ENCODE results near the gene TNFSF4.
"Not testable (repeated sequence)": the region's sequence is repeated elsewhere in the genome, so short reads cannot be mapped to it uniquely, and the experiment has no call there.

TNFSF4 gene

DNA sequence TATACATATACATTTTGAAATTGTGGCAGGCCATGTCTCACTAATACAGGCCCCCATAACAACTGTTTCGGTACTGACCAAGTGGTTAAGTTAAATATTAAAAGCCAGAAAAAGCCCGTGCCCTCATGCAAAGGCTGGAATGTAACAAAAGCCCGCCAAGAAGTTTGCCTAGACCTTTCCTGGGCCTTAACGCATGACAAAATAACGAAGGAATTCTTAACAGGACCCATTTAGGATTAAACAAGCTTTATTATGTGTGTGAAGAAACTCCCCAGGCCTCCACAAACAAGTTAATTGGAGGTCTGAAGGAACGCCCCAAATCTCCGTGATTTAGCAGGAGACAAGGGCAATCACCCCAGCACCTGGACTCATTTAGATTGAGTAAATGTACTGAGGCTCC lies 42.4 kb downstream of the TNFSF4 start:
- H3K4me3 ChIP-seq (replicated peaks; ENCODE audit: low read depth, low read length), result no peak overlapping the region
- TF ChIP-seq, protein P1, sequence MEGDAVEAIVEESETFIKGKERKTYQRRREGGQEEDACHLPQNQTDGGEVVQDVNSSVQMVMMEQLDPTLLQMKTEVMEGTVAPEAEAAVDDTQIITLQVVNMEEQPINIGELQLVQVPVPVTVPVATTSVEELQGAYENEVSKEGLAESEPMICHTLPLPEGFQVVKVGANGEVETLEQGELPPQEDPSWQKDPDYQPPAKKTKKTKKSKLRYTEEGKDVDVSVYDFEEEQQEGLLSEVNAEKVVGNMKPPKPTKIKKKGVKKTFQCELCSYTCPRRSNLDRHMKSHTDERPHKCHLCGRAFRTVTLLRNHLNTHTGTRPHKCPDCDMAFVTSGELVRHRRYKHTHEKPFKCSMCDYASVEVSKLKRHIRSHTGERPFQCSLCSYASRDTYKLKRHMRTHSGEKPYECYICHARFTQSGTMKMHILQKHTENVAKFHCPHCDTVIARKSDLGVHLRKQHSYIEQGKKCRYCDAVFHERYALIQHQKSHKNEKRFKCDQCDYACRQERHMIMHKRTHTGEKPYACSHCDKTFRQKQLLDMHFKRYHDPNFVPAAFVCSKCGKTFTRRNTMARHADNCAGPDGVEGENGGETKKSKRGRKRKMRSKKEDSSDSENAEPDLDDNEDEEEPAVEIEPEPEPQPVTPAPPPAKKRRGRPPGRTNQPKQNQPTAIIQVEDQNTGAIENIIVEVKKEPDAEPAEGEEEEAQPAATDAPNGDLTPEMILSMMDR (IDR thresholded peaks at IDR 0.05; ENCODE audit: low read depth, low read length, missing control alignments), result no peak
- no peak for DNase-seq (ENCODE audit: extremely low read depth, low read depth)

DNA sequence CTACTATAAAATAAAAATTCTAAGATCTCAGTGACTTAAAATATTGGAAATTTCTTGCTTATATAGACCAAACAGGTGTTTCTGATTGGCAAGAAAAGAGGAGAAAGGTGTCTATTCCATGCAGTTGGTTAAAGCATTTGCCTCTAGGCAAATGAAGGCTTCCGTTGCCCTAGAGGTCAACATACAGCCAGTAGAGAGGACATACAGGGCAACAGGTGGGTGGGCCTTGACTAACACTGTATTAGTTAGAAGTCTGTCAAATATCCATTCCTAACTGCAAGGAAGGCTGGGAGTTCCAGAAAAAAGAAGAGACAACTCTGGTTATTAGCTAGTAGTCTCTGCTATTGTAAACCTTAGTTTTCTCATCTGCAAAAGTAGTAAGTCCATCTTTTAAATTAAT lies 43.0 kb downstream of the TNFSF4 start:
- no peak overlapping the region for H3K4me3 ChIP-seq (replicated peaks; ENCODE audit: low read depth, low read length)
- TF ChIP-seq, protein P1 (IDR thresholded peaks at IDR 0.05; ENCODE audit: low read depth, low read length, missing control alignments), result no peak
- DNase-seq (ENCODE audit: extremely low read depth, low read depth), result no peak

DNA sequence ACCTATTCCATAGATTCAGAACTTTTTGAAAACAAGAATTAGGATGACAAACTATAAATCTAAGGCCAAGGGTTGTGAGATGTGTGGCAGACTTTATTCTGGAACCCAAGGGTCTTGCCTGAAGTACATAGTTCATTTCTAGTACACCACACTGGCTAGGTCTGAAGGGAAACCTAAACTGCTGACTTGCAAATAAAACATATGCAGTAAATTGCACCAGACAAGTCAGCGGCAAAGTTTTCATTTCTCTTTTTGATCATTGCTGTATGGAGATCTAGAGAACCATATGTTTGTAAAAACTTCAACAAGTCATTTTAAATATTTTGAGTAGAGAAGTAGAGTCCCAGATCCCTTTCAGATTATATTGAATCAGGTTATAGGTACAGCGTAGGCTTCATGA lies 43.9 kb downstream of the TNFSF4 start:
- TF ChIP-seq, protein P1 (IDR thresholded peaks at IDR 0.05; ENCODE audit: low read depth, low read length, missing control alignments), result no peak
- no peak for DNase-seq (ENCODE audit: extremely low read depth, low read depth)
- no peak overlapping the region for H3K4me3 ChIP-seq (replicated peaks; ENCODE audit: low read depth, low read length)

DNA sequence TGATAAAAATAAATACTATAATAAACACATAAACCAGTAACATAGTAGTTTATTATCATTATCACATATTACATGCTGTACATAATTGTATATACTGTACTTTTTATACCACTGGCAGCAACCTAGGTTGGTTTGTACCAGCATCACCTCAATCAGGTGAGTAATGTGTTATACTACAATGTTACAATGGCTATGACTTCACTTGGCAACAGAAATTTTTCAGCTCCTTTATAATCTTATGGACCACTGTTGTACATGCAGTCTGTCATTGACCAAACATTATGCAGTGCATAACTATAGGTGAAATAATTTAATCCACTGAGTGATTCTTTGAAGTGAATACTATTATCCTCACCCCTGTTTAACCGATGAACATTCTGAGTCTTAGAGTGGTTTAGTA lies 44.5 kb downstream of the TNFSF4 start:
- no peak for DNase-seq (ENCODE audit: extremely low read depth, low read depth)
- TF ChIP-seq, protein P1 (IDR thresholded peaks at IDR 0.05; ENCODE audit: low read depth, low read length, missing control alignments), result no peak
- no peak overlapping the region for H3K4me3 ChIP-seq (replicated peaks; ENCODE audit: low read depth, low read length)

DNA sequence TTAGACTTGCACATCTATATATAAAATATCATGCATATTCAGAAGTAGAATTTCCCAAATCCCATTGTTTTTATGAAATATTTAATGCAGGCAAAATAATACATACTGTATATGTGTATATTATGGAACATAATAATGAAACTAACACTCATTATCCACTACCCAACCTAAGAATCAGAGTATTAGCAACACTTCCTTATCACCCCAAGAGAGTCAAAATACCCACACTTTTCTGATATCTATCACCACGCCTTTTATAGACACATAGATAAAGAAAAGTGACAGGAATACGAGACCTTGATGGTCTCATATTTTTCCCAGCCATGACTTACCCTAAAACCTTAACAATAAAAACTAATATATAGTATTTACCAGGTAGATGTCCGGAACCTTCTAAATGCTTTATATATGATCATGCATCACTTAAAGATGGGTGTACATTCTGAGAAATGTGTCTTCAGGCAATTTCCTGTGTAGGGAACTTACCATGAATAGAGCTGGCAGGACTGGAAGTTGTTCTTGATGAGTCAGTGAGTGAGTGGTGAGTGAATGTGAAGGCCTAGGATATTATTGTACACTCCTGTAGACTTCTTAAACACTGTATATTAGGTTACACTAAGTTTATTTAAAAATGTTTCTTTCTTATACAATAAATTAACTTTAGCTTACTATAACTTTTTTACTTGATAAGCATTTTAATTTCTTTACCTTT lies 45.5 kb downstream of the TNFSF4 start:
- H3K4me3 ChIP-seq (replicated peaks; ENCODE audit: low read depth, low read length), result no peak overlapping the region
- TF ChIP-seq, protein P1 (IDR thresholded peaks at IDR 0.05; ENCODE audit: low read depth, low read length, missing control alignments), result no peak
- DNase-seq (ENCODE audit: extremely low read depth, low read depth), result peak; percentile 16

DNA sequence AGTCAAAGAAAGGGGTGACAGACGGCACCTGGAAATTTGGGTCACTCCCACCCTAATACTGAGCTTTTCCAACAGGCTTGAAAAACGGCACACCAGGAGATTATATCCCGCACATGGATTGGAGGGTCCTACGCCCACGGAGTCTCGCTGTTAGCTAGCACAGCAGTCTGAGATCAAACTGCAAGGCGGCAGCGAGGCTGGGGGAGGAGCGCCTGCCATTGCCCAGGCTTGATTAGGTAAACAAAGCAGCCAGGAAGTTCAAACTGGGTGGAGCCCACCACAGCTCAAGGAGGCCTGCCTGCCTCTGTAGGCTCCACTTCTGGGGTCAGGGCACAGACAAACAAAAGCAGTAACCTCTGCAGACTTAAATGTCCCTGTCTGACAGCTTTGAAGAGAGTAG lies 53.2 kb downstream of the TNFSF4 start:
- H3K4me3 ChIP-seq (replicated peaks; ENCODE audit: low read depth, low read length); DNase-seq (ENCODE audit: extremely low read depth, low read depth): not testable (repeated sequence)

DNA sequence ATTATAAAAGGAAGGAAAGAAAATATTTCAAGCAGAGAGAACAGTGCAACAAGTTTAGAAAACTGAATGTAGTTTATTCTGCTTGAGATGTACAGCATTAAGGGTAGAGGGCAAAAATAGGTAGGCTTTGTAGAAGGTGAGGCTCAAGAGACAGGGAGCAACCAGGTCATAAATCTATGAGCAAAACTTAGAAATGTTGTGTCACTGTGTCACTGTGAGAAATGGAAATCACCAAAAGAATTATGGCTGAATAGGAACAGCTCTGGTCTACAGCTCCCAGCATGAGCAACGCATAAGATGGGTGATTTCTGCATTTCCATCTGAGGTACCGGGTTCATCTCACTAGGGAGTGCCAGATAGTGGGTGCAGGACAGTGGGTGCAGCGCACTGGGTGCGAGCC lies 53.6 kb downstream of the TNFSF4 start:
- H3K4me3 ChIP-seq (replicated peaks; ENCODE audit: low read depth, low read length), result no peak overlapping the region
- DNase-seq (ENCODE audit: extremely low read depth, low read depth), result no peak
- TF ChIP-seq, protein P1 (IDR thresholded peaks at IDR 0.05; ENCODE audit: low read depth, low read length, missing control alignments), result no peak

All from HFF-Myc (cell line).